ENCODE data around the gene JAKMIP3.

DNA sequence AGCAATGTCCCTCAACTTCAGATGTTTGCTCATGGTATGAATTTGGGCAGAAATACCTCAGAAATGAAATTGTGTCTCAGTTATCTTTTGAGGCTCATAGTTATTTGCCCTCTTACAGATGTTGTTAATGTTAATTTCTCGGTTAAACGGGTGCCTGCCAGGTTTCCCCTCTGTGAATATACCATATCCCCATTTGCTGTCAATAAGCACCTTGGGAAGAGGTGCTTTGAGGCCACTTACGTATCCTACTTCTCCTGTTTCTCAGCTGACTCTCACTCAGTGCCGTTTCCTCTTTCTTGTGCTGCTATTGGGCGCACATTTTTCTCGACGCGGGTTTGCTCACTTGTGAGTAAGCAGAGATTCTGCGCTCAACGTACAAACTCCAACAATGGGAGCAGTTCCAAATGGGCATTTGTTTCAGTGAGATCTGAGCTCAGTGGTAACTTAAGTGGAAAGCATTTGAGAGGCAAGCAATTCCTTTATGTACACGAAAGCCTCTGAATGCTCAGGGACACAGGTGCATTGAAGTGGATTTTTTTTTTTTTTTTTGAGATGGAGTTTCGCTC is 34.8 kb upstream of the JAKMIP3 start:
- no peak for TF ChIP-seq POLR3G (IDR thresholded peaks at IDR 0.05; ENCODE audit: extremely low read depth, insufficient read length, insufficient replicate concordance)
- TF ChIP-seq JUND (IDR thresholded peaks at IDR 0.05; ENCODE audit: borderline replicate concordance, low read depth, low read length): no peak
- TF ChIP-seq JUND (tag; IDR thresholded peaks at IDR 0.05; ENCODE audit: borderline replicate concordance, low read depth, low read length): no peak
- no peak for TF ChIP-seq RAD21 (CRISPR knock-in tag; conservative IDR thresholded peaks at IDR 0.05 in 1 of 2, IDR thresholded peaks at IDR 0.05 in 1 of 2)
- TF ChIP-seq, protein P1, sequence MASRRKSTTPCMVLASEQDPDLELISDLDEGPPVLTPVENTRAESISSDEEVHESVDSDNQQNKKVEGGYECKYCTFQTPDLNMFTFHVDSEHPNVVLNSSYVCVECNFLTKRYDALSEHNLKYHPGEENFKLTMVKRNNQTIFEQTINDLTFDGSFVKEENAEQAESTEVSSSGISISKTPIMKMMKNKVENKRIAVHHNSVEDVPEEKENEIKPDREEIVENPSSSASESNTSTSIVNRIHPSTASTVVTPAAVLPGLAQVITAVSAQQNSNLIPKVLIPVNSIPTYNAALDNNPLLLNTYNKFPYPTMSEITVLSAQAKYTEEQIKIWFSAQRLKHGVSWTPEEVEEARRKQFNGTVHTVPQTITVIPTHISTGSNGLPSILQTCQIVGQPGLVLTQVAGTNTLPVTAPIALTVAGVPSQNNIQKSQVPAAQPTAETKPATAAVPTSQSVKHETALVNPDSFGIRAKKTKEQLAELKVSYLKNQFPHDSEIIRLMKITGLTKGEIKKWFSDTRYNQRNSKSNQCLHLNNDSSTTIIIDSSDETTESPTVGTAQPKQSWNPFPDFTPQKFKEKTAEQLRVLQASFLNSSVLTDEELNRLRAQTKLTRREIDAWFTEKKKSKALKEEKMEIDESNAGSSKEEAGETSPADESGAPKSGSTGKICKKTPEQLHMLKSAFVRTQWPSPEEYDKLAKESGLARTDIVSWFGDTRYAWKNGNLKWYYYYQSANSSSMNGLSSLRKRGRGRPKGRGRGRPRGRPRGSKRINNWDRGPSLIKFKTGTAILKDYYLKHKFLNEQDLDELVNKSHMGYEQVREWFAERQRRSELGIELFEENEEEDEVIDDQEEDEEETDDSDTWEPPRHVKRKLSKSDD (conservative IDR thresholded peaks at IDR 0.05; ENCODE audit: low read length): no peak
- no peak for TF ChIP-seq NFXL1 (CRISPR knock-in tag; IDR thresholded peaks at IDR 0.05)
- no peak for TF ChIP-seq NFIC (IDR thresholded peaks at IDR 0.05)
- TF ChIP-seq, protein P2, sequence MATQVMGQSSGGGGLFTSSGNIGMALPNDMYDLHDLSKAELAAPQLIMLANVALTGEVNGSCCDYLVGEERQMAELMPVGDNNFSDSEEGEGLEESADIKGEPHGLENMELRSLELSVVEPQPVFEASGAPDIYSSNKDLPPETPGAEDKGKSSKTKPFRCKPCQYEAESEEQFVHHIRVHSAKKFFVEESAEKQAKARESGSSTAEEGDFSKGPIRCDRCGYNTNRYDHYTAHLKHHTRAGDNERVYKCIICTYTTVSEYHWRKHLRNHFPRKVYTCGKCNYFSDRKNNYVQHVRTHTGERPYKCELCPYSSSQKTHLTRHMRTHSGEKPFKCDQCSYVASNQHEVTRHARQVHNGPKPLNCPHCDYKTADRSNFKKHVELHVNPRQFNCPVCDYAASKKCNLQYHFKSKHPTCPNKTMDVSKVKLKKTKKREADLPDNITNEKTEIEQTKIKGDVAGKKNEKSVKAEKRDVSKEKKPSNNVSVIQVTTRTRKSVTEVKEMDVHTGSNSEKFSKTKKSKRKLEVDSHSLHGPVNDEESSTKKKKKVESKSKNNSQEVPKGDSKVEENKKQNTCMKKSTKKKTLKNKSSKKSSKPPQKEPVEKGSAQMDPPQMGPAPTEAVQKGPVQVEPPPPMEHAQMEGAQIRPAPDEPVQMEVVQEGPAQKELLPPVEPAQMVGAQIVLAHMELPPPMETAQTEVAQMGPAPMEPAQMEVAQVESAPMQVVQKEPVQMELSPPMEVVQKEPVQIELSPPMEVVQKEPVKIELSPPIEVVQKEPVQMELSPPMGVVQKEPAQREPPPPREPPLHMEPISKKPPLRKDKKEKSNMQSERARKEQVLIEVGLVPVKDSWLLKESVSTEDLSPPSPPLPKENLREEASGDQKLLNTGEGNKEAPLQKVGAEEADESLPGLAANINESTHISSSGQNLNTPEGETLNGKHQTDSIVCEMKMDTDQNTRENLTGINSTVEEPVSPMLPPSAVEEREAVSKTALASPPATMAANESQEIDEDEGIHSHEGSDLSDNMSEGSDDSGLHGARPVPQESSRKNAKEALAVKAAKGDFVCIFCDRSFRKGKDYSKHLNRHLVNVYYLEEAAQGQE (IDR thresholded peaks at IDR 0.05; ENCODE audit: borderline replicate concordance): no peak
- TF ChIP-seq, protein P2 (CRISPR knock-in tag; IDR thresholded peaks at IDR 0.05; ENCODE audit: low read depth): no peak
- TF ChIP-seq, protein P3, sequence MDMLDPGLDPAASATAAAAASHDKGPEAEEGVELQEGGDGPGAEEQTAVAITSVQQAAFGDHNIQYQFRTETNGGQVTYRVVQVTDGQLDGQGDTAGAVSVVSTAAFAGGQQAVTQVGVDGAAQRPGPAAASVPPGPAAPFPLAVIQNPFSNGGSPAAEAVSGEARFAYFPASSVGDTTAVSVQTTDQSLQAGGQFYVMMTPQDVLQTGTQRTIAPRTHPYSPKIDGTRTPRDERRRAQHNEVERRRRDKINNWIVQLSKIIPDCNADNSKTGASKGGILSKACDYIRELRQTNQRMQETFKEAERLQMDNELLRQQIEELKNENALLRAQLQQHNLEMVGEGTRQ (CRISPR knock-in tag; IDR thresholded peaks at IDR 0.05): no peak
- no peak for TF ChIP-seq MXI1 (IDR thresholded peaks at IDR 0.05; ENCODE audit: low read depth, low read length)
- TF ChIP-seq, protein P4, sequence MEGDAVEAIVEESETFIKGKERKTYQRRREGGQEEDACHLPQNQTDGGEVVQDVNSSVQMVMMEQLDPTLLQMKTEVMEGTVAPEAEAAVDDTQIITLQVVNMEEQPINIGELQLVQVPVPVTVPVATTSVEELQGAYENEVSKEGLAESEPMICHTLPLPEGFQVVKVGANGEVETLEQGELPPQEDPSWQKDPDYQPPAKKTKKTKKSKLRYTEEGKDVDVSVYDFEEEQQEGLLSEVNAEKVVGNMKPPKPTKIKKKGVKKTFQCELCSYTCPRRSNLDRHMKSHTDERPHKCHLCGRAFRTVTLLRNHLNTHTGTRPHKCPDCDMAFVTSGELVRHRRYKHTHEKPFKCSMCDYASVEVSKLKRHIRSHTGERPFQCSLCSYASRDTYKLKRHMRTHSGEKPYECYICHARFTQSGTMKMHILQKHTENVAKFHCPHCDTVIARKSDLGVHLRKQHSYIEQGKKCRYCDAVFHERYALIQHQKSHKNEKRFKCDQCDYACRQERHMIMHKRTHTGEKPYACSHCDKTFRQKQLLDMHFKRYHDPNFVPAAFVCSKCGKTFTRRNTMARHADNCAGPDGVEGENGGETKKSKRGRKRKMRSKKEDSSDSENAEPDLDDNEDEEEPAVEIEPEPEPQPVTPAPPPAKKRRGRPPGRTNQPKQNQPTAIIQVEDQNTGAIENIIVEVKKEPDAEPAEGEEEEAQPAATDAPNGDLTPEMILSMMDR (IDR thresholded peaks at IDR 0.05 in 2 of 3, conservative IDR thresholded peaks at IDR 0.05 in 1 of 3; ENCODE audit: insufficient read depth in 2 of 3, low read depth in 1 of 3, low read length in 3 of 3): no peak
- TF ChIP-seq, protein P5, sequence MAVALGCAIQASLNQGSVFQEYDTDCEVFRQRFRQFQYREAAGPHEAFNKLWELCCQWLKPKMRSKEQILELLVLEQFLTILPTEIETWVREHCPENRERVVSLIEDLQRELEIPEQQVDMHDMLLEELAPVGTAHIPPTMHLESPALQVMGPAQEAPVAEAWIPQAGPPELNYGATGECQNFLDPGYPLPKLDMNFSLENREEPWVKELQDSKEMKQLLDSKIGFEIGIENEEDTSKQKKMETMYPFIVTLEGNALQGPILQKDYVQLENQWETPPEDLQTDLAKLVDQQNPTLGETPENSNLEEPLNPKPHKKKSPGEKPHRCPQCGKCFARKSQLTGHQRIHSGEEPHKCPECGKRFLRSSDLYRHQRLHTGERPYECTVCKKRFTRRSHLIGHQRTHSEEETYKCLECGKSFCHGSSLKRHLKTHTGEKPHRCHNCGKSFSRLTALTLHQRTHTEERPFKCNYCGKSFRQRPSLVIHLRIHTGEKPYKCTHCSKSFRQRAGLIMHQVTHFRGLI (CRISPR knock-in tag; IDR thresholded peaks at IDR 0.05): no peak
- TF ChIP-seq ATF1 (CRISPR knock-in tag; IDR thresholded peaks at IDR 0.05): no peak
- no peak for TF ChIP-seq ATF1 (tag; IDR thresholded peaks at IDR 0.05)

Data from K562 (cell line).